ENCODE data around the gene VIPR2. TPM values are rescaled to one million over a fixed set of nuclear protein-coding genes. Genes with fewer than 3 reads are reported as not detected.

VIPR2 gene
- total and polyA plus RNA-seq, 2 experiments from 2014 or later: 1.3 to 2.7 TPM

DNA sequence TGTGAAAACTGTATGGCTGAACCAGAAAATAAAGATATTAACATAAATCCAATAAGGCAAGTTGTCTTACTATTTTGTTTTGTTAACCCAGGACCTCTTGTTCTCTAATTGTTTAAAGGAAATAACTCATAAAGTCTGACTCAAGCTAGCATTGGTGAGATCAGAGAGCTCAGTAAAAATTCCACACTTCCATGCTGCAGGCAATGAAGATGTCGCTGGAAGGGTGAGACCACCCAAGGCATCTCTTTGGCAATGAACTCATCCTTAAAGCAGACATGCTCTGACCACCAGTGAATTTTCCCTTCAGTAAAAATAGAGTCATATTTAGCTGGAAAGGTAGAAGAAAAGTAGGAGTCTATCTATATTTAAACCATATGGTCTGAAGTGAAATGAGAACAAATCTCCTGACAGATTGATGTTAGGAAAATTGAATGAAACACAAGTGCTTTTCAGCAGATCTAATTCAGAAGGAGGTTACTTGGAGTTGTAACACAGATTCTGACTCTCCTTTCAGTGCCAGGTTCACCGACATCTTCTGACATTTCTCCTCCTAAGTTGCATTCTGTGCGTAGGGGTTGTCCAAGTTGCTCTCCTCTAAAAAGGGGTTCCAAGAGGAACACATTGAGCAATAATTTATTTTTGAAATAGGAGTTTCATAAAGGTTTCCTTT, 32.8 kb upstream of the VIPR2 start:
- no peak for TF ChIP-seq EZH2 (IDR thresholded peaks at IDR 0.05; ENCODE audit: low read depth, unreplicated experiment)
- TF ChIP-seq, protein P1, sequence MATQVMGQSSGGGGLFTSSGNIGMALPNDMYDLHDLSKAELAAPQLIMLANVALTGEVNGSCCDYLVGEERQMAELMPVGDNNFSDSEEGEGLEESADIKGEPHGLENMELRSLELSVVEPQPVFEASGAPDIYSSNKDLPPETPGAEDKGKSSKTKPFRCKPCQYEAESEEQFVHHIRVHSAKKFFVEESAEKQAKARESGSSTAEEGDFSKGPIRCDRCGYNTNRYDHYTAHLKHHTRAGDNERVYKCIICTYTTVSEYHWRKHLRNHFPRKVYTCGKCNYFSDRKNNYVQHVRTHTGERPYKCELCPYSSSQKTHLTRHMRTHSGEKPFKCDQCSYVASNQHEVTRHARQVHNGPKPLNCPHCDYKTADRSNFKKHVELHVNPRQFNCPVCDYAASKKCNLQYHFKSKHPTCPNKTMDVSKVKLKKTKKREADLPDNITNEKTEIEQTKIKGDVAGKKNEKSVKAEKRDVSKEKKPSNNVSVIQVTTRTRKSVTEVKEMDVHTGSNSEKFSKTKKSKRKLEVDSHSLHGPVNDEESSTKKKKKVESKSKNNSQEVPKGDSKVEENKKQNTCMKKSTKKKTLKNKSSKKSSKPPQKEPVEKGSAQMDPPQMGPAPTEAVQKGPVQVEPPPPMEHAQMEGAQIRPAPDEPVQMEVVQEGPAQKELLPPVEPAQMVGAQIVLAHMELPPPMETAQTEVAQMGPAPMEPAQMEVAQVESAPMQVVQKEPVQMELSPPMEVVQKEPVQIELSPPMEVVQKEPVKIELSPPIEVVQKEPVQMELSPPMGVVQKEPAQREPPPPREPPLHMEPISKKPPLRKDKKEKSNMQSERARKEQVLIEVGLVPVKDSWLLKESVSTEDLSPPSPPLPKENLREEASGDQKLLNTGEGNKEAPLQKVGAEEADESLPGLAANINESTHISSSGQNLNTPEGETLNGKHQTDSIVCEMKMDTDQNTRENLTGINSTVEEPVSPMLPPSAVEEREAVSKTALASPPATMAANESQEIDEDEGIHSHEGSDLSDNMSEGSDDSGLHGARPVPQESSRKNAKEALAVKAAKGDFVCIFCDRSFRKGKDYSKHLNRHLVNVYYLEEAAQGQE (IDR thresholded peaks at IDR 0.05; ENCODE audit: unreplicated experiment): no peak
- TF ChIP-seq JUNB (IDR thresholded peaks at IDR 0.05; ENCODE audit: unreplicated experiment): no peak
- TF ChIP-seq, protein P2, sequence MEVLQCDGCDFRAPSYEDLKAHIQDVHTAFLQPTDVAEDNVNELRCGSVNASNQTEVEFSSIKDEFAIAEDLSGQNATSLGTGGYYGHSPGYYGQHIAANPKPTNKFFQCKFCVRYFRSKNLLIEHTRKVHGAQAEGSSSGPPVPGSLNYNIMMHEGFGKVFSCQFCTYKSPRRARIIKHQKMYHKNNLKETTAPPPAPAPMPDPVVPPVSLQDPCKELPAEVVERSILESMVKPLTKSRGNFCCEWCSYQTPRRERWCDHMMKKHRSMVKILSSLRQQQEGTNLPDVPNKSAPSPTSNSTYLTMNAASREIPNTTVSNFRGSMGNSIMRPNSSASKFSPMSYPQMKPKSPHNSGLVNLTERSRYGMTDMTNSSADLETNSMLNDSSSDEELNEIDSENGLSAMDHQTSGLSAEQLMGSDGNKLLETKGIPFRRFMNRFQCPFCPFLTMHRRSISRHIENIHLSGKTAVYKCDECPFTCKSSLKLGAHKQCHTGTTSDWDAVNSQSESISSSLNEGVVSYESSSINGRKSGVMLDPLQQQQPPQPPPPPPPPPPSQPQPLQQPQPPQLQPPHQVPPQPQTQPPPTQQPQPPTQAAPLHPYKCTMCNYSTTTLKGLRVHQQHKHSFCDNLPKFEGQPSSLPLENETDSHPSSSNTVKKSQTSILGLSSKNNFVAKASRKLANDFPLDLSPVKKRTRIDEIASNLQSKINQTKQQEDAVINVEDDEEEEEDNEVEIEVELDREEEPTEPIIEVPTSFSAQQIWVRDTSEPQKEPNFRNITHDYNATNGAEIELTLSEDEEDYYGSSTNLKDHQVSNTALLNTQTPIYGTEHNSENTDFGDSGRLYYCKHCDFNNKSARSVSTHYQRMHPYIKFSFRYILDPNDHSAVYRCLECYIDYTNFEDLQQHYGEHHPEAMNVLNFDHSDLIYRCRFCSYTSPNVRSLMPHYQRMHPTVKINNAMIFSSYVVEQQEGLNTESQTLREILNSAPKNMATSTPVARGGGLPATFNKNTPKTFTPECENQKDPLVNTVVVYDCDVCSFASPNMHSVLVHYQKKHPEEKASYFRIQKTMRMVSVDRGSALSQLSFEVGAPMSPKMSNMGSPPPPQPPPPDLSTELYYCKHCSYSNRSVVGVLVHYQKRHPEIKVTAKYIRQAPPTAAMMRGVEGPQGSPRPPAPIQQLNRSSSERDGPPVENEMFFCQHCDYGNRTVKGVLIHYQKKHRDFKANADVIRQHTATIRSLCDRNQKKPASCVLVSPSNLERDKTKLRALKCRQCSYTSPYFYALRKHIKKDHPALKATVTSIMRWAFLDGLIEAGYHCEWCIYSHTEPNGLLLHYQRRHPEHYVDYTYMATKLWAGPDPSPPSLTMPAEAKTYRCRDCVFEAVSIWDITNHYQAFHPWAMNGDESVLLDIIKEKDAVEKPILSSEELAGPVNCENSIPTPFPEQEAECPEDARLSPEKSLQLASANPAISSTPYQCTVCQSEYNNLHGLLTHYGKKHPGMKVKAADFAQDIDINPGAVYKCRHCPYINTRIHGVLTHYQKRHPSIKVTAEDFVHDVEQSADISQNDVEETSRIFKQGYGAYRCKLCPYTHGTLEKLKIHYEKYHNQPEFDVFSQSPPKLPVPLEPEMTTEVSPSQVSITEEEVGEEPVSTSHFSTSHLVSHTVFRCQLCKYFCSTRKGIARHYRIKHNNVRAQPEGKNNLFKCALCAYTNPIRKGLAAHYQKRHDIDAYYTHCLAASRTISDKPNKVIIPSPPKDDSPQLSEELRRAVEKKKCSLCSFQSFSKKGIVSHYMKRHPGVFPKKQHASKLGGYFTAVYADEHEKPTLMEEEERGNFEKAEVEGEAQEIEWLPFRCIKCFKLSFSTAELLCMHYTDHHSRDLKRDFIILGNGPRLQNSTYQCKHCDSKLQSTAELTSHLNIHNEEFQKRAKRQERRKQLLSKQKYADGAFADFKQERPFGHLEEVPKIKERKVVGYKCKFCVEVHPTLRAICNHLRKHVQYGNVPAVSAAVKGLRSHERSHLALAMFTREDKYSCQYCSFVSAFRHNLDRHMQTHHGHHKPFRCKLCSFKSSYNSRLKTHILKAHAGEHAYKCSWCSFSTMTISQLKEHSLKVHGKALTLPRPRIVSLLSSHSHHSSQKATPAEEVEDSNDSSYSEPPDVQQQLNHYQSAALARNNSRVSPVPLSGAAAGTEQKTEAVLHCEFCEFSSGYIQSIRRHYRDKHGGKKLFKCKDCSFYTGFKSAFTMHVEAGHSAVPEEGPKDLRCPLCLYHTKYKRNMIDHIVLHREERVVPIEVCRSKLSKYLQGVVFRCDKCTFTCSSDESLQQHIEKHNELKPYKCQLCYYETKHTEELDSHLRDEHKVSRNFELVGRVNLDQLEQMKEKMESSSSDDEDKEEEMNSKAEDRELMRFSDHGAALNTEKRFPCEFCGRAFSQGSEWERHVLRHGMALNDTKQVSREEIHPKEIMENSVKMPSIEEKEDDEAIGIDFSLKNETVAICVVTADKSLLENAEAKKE (CRISPR knock-in tag; IDR thresholded peaks at IDR 0.05): no peak
- TF ChIP-seq, protein P3, sequence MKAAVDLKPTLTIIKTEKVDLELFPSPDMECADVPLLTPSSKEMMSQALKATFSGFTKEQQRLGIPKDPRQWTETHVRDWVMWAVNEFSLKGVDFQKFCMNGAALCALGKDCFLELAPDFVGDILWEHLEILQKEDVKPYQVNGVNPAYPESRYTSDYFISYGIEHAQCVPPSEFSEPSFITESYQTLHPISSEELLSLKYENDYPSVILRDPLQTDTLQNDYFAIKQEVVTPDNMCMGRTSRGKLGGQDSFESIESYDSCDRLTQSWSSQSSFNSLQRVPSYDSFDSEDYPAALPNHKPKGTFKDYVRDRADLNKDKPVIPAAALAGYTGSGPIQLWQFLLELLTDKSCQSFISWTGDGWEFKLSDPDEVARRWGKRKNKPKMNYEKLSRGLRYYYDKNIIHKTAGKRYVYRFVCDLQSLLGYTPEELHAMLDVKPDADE (IDR thresholded peaks at IDR 0.05): no peak
- no peak for TF ChIP-seq POLR2AphosphoS5 (IDR thresholded peaks at IDR 0.05; ENCODE audit: low read depth)
- TF ChIP-seq NANOG (IDR thresholded peaks at IDR 0.05; ENCODE audit: borderline replicate concordance): no peak
- no peak for TF ChIP-seq EZH2phosphoT487 (IDR thresholded peaks at IDR 0.05; ENCODE audit: unreplicated experiment)
- no peak for TF ChIP-seq CREB1 (CRISPR knock-in tag; IDR thresholded peaks at IDR 0.05; ENCODE audit: low read depth)
- no peak for TF ChIP-seq ZNF331 (CRISPR knock-in tag; IDR thresholded peaks at IDR 0.05; ENCODE audit: low read depth)
- TF ChIP-seq, protein P4, sequence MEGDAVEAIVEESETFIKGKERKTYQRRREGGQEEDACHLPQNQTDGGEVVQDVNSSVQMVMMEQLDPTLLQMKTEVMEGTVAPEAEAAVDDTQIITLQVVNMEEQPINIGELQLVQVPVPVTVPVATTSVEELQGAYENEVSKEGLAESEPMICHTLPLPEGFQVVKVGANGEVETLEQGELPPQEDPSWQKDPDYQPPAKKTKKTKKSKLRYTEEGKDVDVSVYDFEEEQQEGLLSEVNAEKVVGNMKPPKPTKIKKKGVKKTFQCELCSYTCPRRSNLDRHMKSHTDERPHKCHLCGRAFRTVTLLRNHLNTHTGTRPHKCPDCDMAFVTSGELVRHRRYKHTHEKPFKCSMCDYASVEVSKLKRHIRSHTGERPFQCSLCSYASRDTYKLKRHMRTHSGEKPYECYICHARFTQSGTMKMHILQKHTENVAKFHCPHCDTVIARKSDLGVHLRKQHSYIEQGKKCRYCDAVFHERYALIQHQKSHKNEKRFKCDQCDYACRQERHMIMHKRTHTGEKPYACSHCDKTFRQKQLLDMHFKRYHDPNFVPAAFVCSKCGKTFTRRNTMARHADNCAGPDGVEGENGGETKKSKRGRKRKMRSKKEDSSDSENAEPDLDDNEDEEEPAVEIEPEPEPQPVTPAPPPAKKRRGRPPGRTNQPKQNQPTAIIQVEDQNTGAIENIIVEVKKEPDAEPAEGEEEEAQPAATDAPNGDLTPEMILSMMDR (conservative IDR thresholded peaks at IDR 0.05; ENCODE audit: low read depth in 2 of 2): no peak
- TF ChIP-seq STAT1 (IDR thresholded peaks at IDR 0.05; ENCODE audit: unreplicated experiment): no peak
- TF ChIP-seq ZNF114 (CRISPR knock-in tag; IDR thresholded peaks at IDR 0.05): no peak
- no peak overlapping the region for H3K27ac Mint-ChIP-seq
- DNase-seq (ENCODE audit: low spot score): no peak

More for the DNA sequence above, 32.8 kb upstream of the VIPR2 start:
- Histone ChIP-seq H3K4me3 (no peak overlapping the region), H2AFZ (no peak overlapping the region), H3K27ac (ENCODE audit: low read depth) (no peak overlapping the region), H3F3A (replicated peaks; ENCODE audit: low read depth) (no peaks in the 10 kb centered on the region), H3K27me3 (ENCODE audit: insufficient read depth) (no peaks in the 10 kb centered on the region), H3K4me2 (no peak overlapping the region), H4K20me1 (replicated peaks; ENCODE audit: insufficient read depth) (no peaks in the 10 kb centered on the region), H3K36me3 (ENCODE audit: insufficient read depth) (no peaks in the 10 kb centered on the region), H3K9me2 (ENCODE audit: insufficient read depth) (no peaks in the 10 kb centered on the region), H3K79me2 (replicated peaks; ENCODE audit: insufficient read depth) (no peaks in the 10 kb centered on the region), H3K4me1 (ENCODE audit: insufficient read depth) (no peaks in the 10 kb centered on the region)
- peaks cover 88% of the 10 kb centered on the region for H3K9me3 Mint-ChIP-seq
- H3K4me3 Mint-ChIP-seq: no peak overlapping the region
- no peak for ATAC-seq
- no peaks in the 10 kb centered on the region for H3K4me1 Mint-ChIP-seq
- H3K36me3 Mint-ChIP-seq (ENCODE audit: low read depth): peaks cover 23% of the 10 kb centered on the region
- peaks cover 3% of the 10 kb centered on the region for H3K27me3 Mint-ChIP-seq (ENCODE audit: insufficient read depth, low read depth, poor library complexity)

Measured in GM23338 (cell line).